Esophagus squamous epithelium (tissue), 4 donors: ENCODE data around the gene TLE5.

Experiments
- CTCF ChIP-seq, 6 experiments: fragments of 450-650 bp in 4 of 6; fragments of 200-600 bp in 2 of 6; sonication (generic) in 2 of 6; IDR thresholded peaks; one replicate each; pipeline ENCODE4 v1.5.1; 2016 to 2019; ENCODE audit warnings: antibody characterized with exemption in 6 of 6, mild to moderate bottlenecking in 4 of 6, moderate library complexity in 4 of 6
- POLR2A ChIP-seq, 4 donors: fragments of 450-650 bp; IDR thresholded peaks; one replicate each; pipeline ENCODE4 v1.6.1; 2017; ENCODE audit warnings: antibody characterized with exemption in 4 of 4, mild to moderate bottlenecking in 4 of 4, moderate library complexity in 3 of 4

GRCh38 chr19:3105641-3106508, 43.6 kb upstream of the TLE5 start:
- TF ChIP-seq CTCF (IDR thresholded peaks at IDR 0.05) (no peak), POLR2A (IDR thresholded peaks at IDR 0.05) (no peak)
